ENCODE results near the gene MDGA2.

DNA sequence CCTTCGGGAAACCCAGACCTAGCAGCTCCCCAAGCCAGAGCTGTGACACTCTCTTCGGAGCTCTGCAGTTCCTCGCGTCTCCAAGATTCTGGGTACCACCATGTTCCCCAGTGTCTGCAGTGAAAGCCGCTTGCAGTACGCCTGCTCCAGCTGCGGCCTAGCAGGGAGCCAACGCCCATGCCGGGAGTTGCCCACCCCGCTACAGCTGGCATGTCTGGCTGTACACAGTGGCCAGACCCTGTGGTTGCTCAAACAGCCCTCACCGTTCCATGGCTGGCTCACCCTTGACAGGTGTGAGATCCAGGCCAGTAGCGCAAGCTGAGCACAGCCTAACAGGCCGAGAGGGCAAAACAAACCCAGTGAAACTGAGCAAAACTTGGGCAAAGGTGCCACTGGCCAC, 520.0 kb downstream of the MDGA2 start:
- TF ChIP-seq, protein P1, sequence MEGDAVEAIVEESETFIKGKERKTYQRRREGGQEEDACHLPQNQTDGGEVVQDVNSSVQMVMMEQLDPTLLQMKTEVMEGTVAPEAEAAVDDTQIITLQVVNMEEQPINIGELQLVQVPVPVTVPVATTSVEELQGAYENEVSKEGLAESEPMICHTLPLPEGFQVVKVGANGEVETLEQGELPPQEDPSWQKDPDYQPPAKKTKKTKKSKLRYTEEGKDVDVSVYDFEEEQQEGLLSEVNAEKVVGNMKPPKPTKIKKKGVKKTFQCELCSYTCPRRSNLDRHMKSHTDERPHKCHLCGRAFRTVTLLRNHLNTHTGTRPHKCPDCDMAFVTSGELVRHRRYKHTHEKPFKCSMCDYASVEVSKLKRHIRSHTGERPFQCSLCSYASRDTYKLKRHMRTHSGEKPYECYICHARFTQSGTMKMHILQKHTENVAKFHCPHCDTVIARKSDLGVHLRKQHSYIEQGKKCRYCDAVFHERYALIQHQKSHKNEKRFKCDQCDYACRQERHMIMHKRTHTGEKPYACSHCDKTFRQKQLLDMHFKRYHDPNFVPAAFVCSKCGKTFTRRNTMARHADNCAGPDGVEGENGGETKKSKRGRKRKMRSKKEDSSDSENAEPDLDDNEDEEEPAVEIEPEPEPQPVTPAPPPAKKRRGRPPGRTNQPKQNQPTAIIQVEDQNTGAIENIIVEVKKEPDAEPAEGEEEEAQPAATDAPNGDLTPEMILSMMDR (conservative IDR thresholded peaks at IDR 0.05) = no peak
- no peak for TF ChIP-seq ZFX (IDR thresholded peaks at IDR 0.05)

Data from C4-2B (cell line).